Astrocyte (in vitro differentiated cells and primary cell): ENCODE measurements around the gene RAPGEF6.

Experiments used
- CTCF ChIP-seq: IDR thresholded peaks from 2 replicates; pipeline ENCODE4 v1.5.1; 2011; ENCODE audit warnings: low read depth, mild to moderate bottlenecking, inconsistent platforms, low read length, moderate library complexity; ENCODE audit not compliant: insufficient read depth
- EZH2 ChIP-seq: IDR thresholded peaks from 2 replicates; pipeline ENCODE4 v1.6.1; 2012; ENCODE audit warnings: mild to moderate bottlenecking, low read length, inconsistent platforms; ENCODE audit not compliant: insufficient read depth

GRCh38 chr5:131384173-131384572 is 250.9 kb downstream of the RAPGEF6 start:
- TF ChIP-seq CTCF (no peak), EZH2 (no peak)
